OCI-LY7 (cell line): ENCODE results near the gene IFNL3.

Experiments used
- CTCF ChIP-seq: fragments of 200-600 bp; sonication (generic); conservative IDR thresholded peaks from 2 replicates; pipeline ENCODE4 v1.5.1; 2014; ENCODE audit warnings: mild to moderate bottlenecking, antibody characterized with exemption, low read length, moderate library complexity, mixed read lengths
- EZH2phosphoT487 ChIP-seq: fragments of 200-600 bp; sonication (generic); IDR thresholded peaks from 2 replicates; pipeline ENCODE4 v1.6.1; 2018; ENCODE audit warnings: low read depth, borderline replicate concordance, mild to moderate bottlenecking, mixed run types, antibody characterized with exemption, low read length, moderate library complexity, mixed read lengths

DNA sequence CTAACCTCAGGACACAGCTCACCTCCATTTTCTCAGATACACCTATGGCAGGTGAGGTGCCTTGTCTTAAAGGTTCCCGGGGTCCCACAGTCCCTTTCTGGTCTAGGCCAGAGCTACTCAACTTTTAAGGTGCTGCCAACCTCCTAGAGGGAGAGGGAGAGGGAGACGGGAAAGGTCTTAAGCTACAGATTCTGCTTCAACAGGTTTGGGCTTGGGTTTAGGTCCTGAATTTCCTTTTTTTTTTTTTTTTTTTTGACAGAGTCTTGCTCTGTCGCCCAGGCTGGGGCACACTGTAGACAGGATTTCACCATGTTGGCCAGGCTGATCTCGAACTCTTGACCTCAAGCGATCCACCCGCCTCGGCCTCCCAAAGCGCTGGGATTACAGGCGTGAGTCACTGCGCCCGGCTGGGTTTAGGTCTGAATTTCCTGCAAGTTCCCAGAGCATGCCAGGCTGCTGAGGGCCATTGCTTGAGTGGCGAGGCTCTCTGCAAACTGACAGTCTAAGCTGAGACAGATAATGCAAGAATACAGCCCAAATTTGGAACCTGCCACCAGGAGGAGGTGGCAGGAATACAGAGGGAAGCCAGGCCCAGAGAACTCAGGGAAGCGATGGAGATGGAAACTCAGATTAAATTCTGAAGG is 33.0 kb downstream of the IFNL3 start:
- TF ChIP-seq EZH2phosphoT487 (no peak), CTCF (no peak)
